Adrenal gland (tissue), 5 donors: ENCODE measurements around the gene PROKR2.

Source experiments
- CTCF ChIP-seq, 6 experiments: fragments of 450-650 bp in 4 of 6; fragments of 200-600 bp in 2 of 6; sonication (generic) in 1 of 6; IDR thresholded peaks; 1 replicate in 5 of 6; 2 replicates in 1 of 6; pipeline versions ENCODE4 v1.5.1 to v1.8.0; 2016 to 2021; ENCODE audit warnings: antibody characterized with exemption in 6 of 6, mild to moderate bottlenecking in 2 of 6, moderate library complexity in 1 of 6
- POLR2A ChIP-seq, 2 donors: fragments of 450-650 bp; IDR thresholded peaks; one replicate each; pipeline ENCODE4 v1.6.1; 2017; ENCODE audit warnings: antibody characterized with exemption in 2 of 2, mild to moderate bottlenecking in 2 of 2, moderate library complexity in 1 of 2
- donor health status: DM: no; HTN: no; CAD: no.

- no peak for TF ChIP-seq CTCF (IDR thresholded peaks at IDR 0.05)
- no peak for TF ChIP-seq POLR2A (IDR thresholded peaks at IDR 0.05)
These were observed 41.2 kb upstream of the PROKR2 start for GRCh38 chr20:5357946-5358345.
